GM12891 (cell line): ENCODE results near the gene SAMD4B.
"Not testable (repeated sequence)": the region's sequence is repeated elsewhere in the genome, so short reads cannot be mapped to it uniquely, and the experiment has no call there.

Experiments
- DNase-seq: peaks from one replicate; pipeline ENCODE4 v3.0.0; 2011; ENCODE audit warnings: low spot score; ENCODE audit not compliant: insufficient read length
- FAIRE-seq: peaks from 2 replicates; lab custom pipeline; 2011; peaks lifted over from hg19 to GRCh38; lab: Jason Lieb, UNC
- PAX5 ChIP-seq: IDR thresholded peaks from 2 replicates; pipeline ENCODE4 v1.6.1; 2011; ENCODE audit warnings: low read length, moderate library complexity, mild to moderate bottlenecking; ENCODE audit not compliant: insufficient read depth, severe bottlenecking
- POLR2A ChIP-seq: IDR thresholded peaks from 2 replicates; pipeline ENCODE4 v1.6.1; 2011; ENCODE audit warnings: low read depth, low read length, control low read depth
- POLR2AphosphoS5 ChIP-seq: IDR thresholded peaks from 2 replicates; pipeline ENCODE4 v1.6.1; 2011; ENCODE audit warnings: low read depth, low read length, control low read depth
- POU2F2 ChIP-seq: IDR thresholded peaks from 2 replicates; pipeline ENCODE4 v1.6.1; 2011; ENCODE audit warnings: low read depth, mild to moderate bottlenecking, control low read depth, low read length, moderate library complexity
- SPI1 ChIP-seq: IDR thresholded peaks from 2 replicates; pipeline ENCODE4 v1.6.1; 2011; ENCODE audit warnings: low read depth, low read length, control low read depth
- TAF1 ChIP-seq: IDR thresholded peaks from 2 replicates; pipeline ENCODE4 v1.6.1; 2011; ENCODE audit warnings: low read depth, low read length, control low read depth

Gene SAMD4B

GRCh38 chr19:39321117-39321831, 20.9 kb upstream of the SAMD4B start:
- TF ChIP-seq SPI1 (no peak), POU2F2 (no peak)
- DNase-seq (no peak), FAIRE-seq (no peak)

- TF ChIP-seq TAF1 (no peak), SPI1 (no peak), PAX5 (no peak), POLR2AphosphoS5 (no peak)
- FAIRE-seq (no peak), DNase-seq (no peak)
Measured at GRCh38 chr19:39321832-39322176, 20.4 kb upstream of the SAMD4B start.

GRCh38 chr19:39324242-39324842, 17.9 kb upstream of the SAMD4B start:
- TF ChIP-seq TAF1 (no peak), SPI1 (no peak), POU2F2 (no peak), POLR2AphosphoS5 (no peak), PAX5 (no peak), POLR2A (no peak)
- DNase-seq (no peak), FAIRE-seq (no peak)

- TF ChIP-seq POLR2AphosphoS5 (no peak), SPI1 (no peak), TAF1 (no peak), POLR2A (no peak), PAX5 (no peak), POU2F2 (no peak)
- FAIRE-seq, result no peak
- no peak for DNase-seq
Measured at GRCh38 chr19:39325778-39326665, 16.2 kb upstream of the SAMD4B start.

- TF ChIP-seq POU2F2, result no peak
- no peak for TF ChIP-seq POLR2AphosphoS5
- TF ChIP-seq TAF1, result no peak
- TF ChIP-seq PAX5, result no peak
- no peak for TF ChIP-seq POLR2A
- no peak for TF ChIP-seq SPI1
Measured at GRCh38 chr19:39327363-39328045, 14.7 kb upstream of the SAMD4B start.

GRCh38 chr19:39328046-39328705, 14.0 kb upstream of the SAMD4B start:
- no peak for TF ChIP-seq TAF1
- no peak for TF ChIP-seq POLR2AphosphoS5
- no peak for TF ChIP-seq PAX5
- no peak for TF ChIP-seq POU2F2
- no peak for TF ChIP-seq SPI1
- no peak for TF ChIP-seq POLR2A
- DNase-seq, result no peak
- FAIRE-seq, result peak; percentile 16

More at GRCh38 chr19:39327363-39328045, 14.7 kb upstream of the SAMD4B start:
- DNase-seq (no peak), FAIRE-seq (no peak)

GRCh38 chr19:39329948-39330347, 12.3 kb upstream of the SAMD4B start:
- DNase-seq, result no peak
- no peak for FAIRE-seq
- TF ChIP-seq POLR2AphosphoS5 (no peak), POLR2A (no peak), SPI1 (no peak), POU2F2 (no peak), TAF1 (no peak), PAX5 (no peak)

- FAIRE-seq (no peak), DNase-seq (no peak)
- TF ChIP-seq POU2F2 (no peak), POLR2A (no peak), TAF1 (no peak), SPI1 (no peak), PAX5 (no peak), POLR2AphosphoS5 (no peak)
Measured at GRCh38 chr19:39332293-39332692, 9.9 kb upstream of the SAMD4B start.

GRCh38 chr19:39332738-39333137, 9.5 kb upstream of the SAMD4B start:
- FAIRE-seq, DNase-seq: not testable (repeated sequence)
